GM18511 (cell line): ENCODE data around the gene TPO.
A peak's percentile ranks its signal among the peaks of the same experiment; 100 is the strongest.
"Not testable (repeated sequence)": the region's sequence is repeated elsewhere in the genome, so short reads cannot be mapped to it uniquely, and the experiment has no call there.

Experiments
- ATAC-seq: cut with Tn5 transposase; IDR thresholded peaks from one replicate; pipeline ENCODE4 v1.9.1; 2021; ENCODE audit warnings: mild to moderate bottlenecking, moderate library complexity; ENCODE audit not compliant: unreplicated experiment

TPO gene

GRCh38 chr2:1550658-1551316 lies 137.5 kb downstream of the TPO start:
- ATAC-seq = peak; percentile 76

- no peak for ATAC-seq
These were observed 138.6 kb downstream of the TPO start for GRCh38 chr2:1551905-1552304.

GRCh38 chr2:1552611-1553010 lies 139.3 kb downstream of the TPO start:
- no peak for ATAC-seq

GRCh38 chr2:1553671-1554295 lies 140.5 kb downstream of the TPO start:
- no peak for ATAC-seq

GRCh38 chr2:1556286-1556685 lies 143.0 kb downstream of the TPO start:
- no peak for ATAC-seq

GRCh38 chr2:1556776-1557466 lies 143.7 kb downstream of the TPO start:
- no peak for ATAC-seq

GRCh38 chr2:1557467-1557820 lies 144.2 kb downstream of the TPO start:
- ATAC-seq = no peak

GRCh38 chr2:1559589-1560175 lies 146.4 kb downstream of the TPO start:
- ATAC-seq = no peak

- no peak for ATAC-seq
These were observed 148.0 kb downstream of the TPO start for GRCh38 chr2:1561259-1561658.

GRCh38 chr2:1561811-1562421 lies 148.7 kb downstream of the TPO start:
- no peak for ATAC-seq

- no peak for ATAC-seq
These were observed 150.0 kb downstream of the TPO start for GRCh38 chr2:1563084-1563857.

GRCh38 chr2:1563943-1564891 lies 151.0 kb downstream of the TPO start:
- no peak for ATAC-seq

- no peak for ATAC-seq
These were observed 154.5 kb downstream of the TPO start for GRCh38 chr2:1567556-1568344.

- not testable (repeated sequence) for ATAC-seq
These were observed 155.0 kb downstream of the TPO start for GRCh38 chr2:1568345-1568668.

- ATAC-seq = no peak
These were observed 156.7 kb downstream of the TPO start for GRCh38 chr2:1569879-1570450.

- no peak for ATAC-seq
These were observed 158.5 kb downstream of the TPO start for GRCh38 chr2:1571477-1572417.

- no peak for ATAC-seq
These were observed 159.4 kb downstream of the TPO start for GRCh38 chr2:1572638-1573037.

- ATAC-seq = no peak
These were observed 164.6 kb downstream of the TPO start for GRCh38 chr2:1577846-1578245.
